GM12878 (cell line): ENCODE measurements around the gene SGIP1. TPM values are rescaled to one million over a fixed set of nuclear protein-coding genes. Genes with fewer than 3 reads are reported as not detected.

ENCODE experiments used
- ATAC-seq: fragments of 200-7000 bp; cut with Tn5 transposase; 3 replicates; pipeline ENCODE4 v1.9.1; 2020; ENCODE audit warnings: mild to moderate bottlenecking, moderate library complexity
- BruUV-seq: library from RNA; stranded (reverse); fragments of 400-500 nt; replicated peaks from 2 replicates; lab custom pipeline; 2021; lab: Mats Ljungman, UMichigan
- CTCF ChIA-PET: fragments of 300-600 bp; sonication (Branson Sonifier 250); formaldehyde crosslinking; extraction: SDS; loops from one replicate; lab custom pipeline; 2021; ENCODE audit warnings: inconsistent platforms; lab: Yijun Ruan, JAX
- POLR2A ChIA-PET: fragments of 350-600 bp; formaldehyde crosslinking; extraction: SDS; loops from one replicate; lab custom pipeline; 2021; ENCODE audit warnings: inconsistent platforms; lab: Charles Lee
- RAD21 ChIA-PET: fragments of 300-600 bp; sonication (Branson Sonifier 250); formaldehyde crosslinking; loops from one replicate; lab custom pipeline; 2023; ENCODE audit warnings: antibody characterized with exemption; ENCODE audit not compliant: unreplicated experiment; lab: Charles Lee
- SMC1A ChIA-PET: fragments of 300-600 bp; sonication (Branson Sonifier 250); formaldehyde crosslinking; loops from one replicate; lab custom pipeline; 2023; ENCODE audit not compliant: unreplicated experiment, uncharacterized antibody; lab: Charles Lee
- DNase-seq: peaks from one replicate; pipeline ENCODE4 v3.0.0-alpha.2; 2011; ENCODE audit warnings: low read depth, low spot score
- FAIRE-seq: peaks from 3 replicates; lab custom pipeline; 2011; peaks lifted over from hg19 to GRCh38; lab: Jason Lieb, UNC
- H2AFZ ChIP-seq: 2 replicates; pipeline ENCODE4 v1.6.0; 2011; ENCODE audit warnings: low read depth, low read length, control low read depth; ENCODE audit not compliant: control insufficient read depth
- H3K27ac ChIP-seq: 2 replicates; pipeline ENCODE4 v1.5.1; 2011; ENCODE audit warnings: control low read depth; ENCODE audit not compliant: control insufficient read depth, insufficient read depth
- H3K27me3 ChIP-seq, 2 experiments: replicated peaks in 1 of 2; 2 replicates each; pipeline versions ENCODE4 v1.6.0 to v1.6.1; 2011; ENCODE audit warnings: low read length in 1 of 2; ENCODE audit not compliant: control insufficient read depth in 2 of 2, insufficient read depth in 2 of 2
- H3K36me3 ChIP-seq, 2 experiments: 2 replicates each; pipeline ENCODE4 v1.5.1; 2011; ENCODE audit warnings: low read length in 1 of 2; ENCODE audit not compliant: control insufficient read depth in 2 of 2, insufficient read depth in 2 of 2
- H3K4me1 ChIP-seq: 2 replicates; pipeline ENCODE4 v1.6.1; 2011; ENCODE audit warnings: mild to moderate bottlenecking, low read length, moderate library complexity, mixed read lengths; ENCODE audit not compliant: control insufficient read depth, insufficient read depth
- H3K4me2 ChIP-seq: 2 replicates; pipeline ENCODE4 v1.6.0; 2011; ENCODE audit warnings: control low read depth; ENCODE audit not compliant: control insufficient read depth, insufficient read depth
- H3K4me3 ChIP-seq: fragments of 200-600 bp; sonication (generic); 2 replicates; pipeline ENCODE4 v1.5.1; 2016
- H3K79me2 ChIP-seq: 2 replicates; pipeline ENCODE4 v1.6.0; 2011; ENCODE audit warnings: low read length; ENCODE audit not compliant: control insufficient read depth, insufficient read depth
- H3K9ac ChIP-seq: 2 replicates; pipeline ENCODE4 v1.8.0; 2011; ENCODE audit warnings: low read length, control low read depth, mixed read lengths; ENCODE audit not compliant: control insufficient read depth, insufficient read depth
- H3K9me3 ChIP-seq: replicated peaks from 3 replicates; pipeline ENCODE4 v1.5.1; 2011; ENCODE audit warnings: mild to moderate bottlenecking, low read length; ENCODE audit not compliant: control insufficient read depth, insufficient read depth
- H4K20me1 ChIP-seq: 2 replicates; pipeline ENCODE4 v1.6.0; 2011; ENCODE audit not compliant: control insufficient read depth, insufficient read depth
- BCL11A ChIP-seq: IDR thresholded peaks from 2 replicates; pipeline ENCODE4 v1.6.1; 2011; ENCODE audit warnings: low read depth, low read length
- BCL3 ChIP-seq: IDR thresholded peaks from 2 replicates; pipeline ENCODE4 v1.6.1; 2011; ENCODE audit warnings: borderline replicate concordance, low read depth, mild to moderate bottlenecking, moderate library complexity, low read length; ENCODE audit not compliant: insufficient read depth, poor library complexity, severe bottlenecking
- BMI1 ChIP-seq: fragments of 450-650 bp; IDR thresholded peaks from 2 replicates; pipeline ENCODE4 v1.6.1; 2016; ENCODE audit warnings: mild to moderate bottlenecking, moderate library complexity, borderline replicate concordance
- DPF2 ChIP-seq: fragments of 450-650 bp; IDR thresholded peaks from 2 replicates; pipeline ENCODE4 v1.6.1; 2017; ENCODE audit warnings: mild to moderate bottlenecking
- EED ChIP-seq: sonication (generic); IDR thresholded peaks from 2 replicates; pipeline ENCODE4 v1.6.1; 2016; ENCODE audit warnings: antibody characterized with exemption, low read depth
- FOXK2 ChIP-seq: fragments of 450-650 bp; IDR thresholded peaks from 2 replicates; pipeline ENCODE4 v1.6.1; 2017; ENCODE audit warnings: mild to moderate bottlenecking, moderate library complexity
- GATAD2B ChIP-seq: fragments of 450-650 bp; conservative IDR thresholded peaks from 2 replicates; pipeline ENCODE4 v1.6.1; 2017; ENCODE audit warnings: low read depth, mild to moderate bottlenecking, moderate library complexity
- IRF5 ChIP-seq: fragments of 450-650 bp; IDR thresholded peaks from 2 replicates; pipeline ENCODE4 v1.6.1; 2017; ENCODE audit warnings: borderline replicate concordance
- NBN ChIP-seq: fragments of 450-650 bp; IDR thresholded peaks from 2 replicates; pipeline ENCODE4 v1.6.1; 2016
- NFXL1 ChIP-seq: fragments of 450-650 bp; IDR thresholded peaks from 2 replicates; pipeline ENCODE4 v1.6.1; 2017; ENCODE audit warnings: antibody characterized with exemption, mild to moderate bottlenecking, borderline replicate concordance
- POLR2A ChIP-seq: IDR thresholded peaks from 2 replicates; pipeline ENCODE4 v1.6.1; 2011; ENCODE audit warnings: low read depth, mild to moderate bottlenecking, low read length
- POU2F2 ChIP-seq: IDR thresholded peaks from 3 replicates; pipeline ENCODE4 v1.6.1; 2011; ENCODE audit warnings: low read depth, mild to moderate bottlenecking, low read length, borderline replicate concordance
- SMC3 ChIP-seq: IDR thresholded peaks from 2 replicates; pipeline ENCODE4 v1.6.1; 2011; ENCODE audit warnings: low read length, improper control_type of control experiment, borderline replicate concordance
- SREBF2 ChIP-seq: IDR thresholded peaks from 2 replicates; pipeline ENCODE4 v1.6.1; 2012; ENCODE audit warnings: mild to moderate bottlenecking, low read length
- STAT3 ChIP-seq: IDR thresholded peaks from 2 replicates; pipeline ENCODE4 v1.6.1; 2011; ENCODE audit warnings: low read depth, low read length, improper control_type of control experiment
- USF2 ChIP-seq: IDR thresholded peaks from 2 replicates; pipeline ENCODE4 v1.6.1; 2011; ENCODE audit warnings: low read depth, low read length, improper control_type of control experiment, borderline replicate concordance
- ZBTB11 ChIP-seq: fragments of 450-650 bp; formaldehyde crosslinking; IDR thresholded peaks from 2 replicates; pipeline ENCODE4 v1.5.0; 2022; ENCODE audit warnings: mild to moderate bottlenecking, missing genetic modification characterization
- ZNF217 ChIP-seq: fragments of 450-650 bp; IDR thresholded peaks from 2 replicates; pipeline ENCODE4 v1.6.1; 2017; ENCODE audit warnings: antibody characterized with exemption, mild to moderate bottlenecking
- ZNF274 ChIP-seq: IDR thresholded peaks from one replicate; pipeline ENCODE4 v1.8.0; 2011; ENCODE audit not compliant: insufficient read length, insufficient read depth
- WGBS: methylation state at CpG from one replicate; pipeline ENCODE4 v1.1.6; 2016; ENCODE audit warnings: low lambda C conversion rate; ENCODE audit not compliant: insufficient replicate concordance, insufficient coverage; ENCODE audit errors: missing lambda C conversion rate; 5-methylcytosine and 5-hydroxymethylcytosine counted together
- in situ Hi-C: fragments of 300-500 bp; cut with MboI; formaldehyde crosslinking; loops from 9 replicates; pipeline ENCODE4 v1.14.3; 2018; ENCODE audit warnings: mixed read lengths
- intact Hi-C: fragments of 100-400 bp; cut with micrococcal nuclease; formaldehyde crosslinking; loops from one replicate; pipeline ENCODE4 v1.14.2; 2022; ENCODE audit not compliant: unreplicated experiment
- polyA plus RNA-seq, 11 experiments: library from polyadenylated mRNA; depleted of rRNA in 4 of 11; unstranded in 6 of 11; stranded (reverse) in 5 of 11; fragments of >200 nt; fragmentation: Nextera tagmentation in 4 of 11; fragmentation: Illumina TruSeq in 1 of 11; extraction: Ambion mirVana in 4 of 11; extraction: Trizol in 1 of 11; gene quantifications; 1 replicate in 1 of 11; 2 replicates in 10 of 11; pipeline versions ENCODE4 v1.2.1 to v1.2.3, GENCODE V29; 2011 to 2016; ENCODE audit warnings: inconsistent platforms in 2 of 11, missing spikeins in 2 of 11, low read depth in 1 of 11
- total RNA-seq, 4 experiments: library from RNA; depleted of rRNA in 3 of 4; stranded (reverse); fragments of >200 nt in 3 of 4; fragmentation: Illumina TruSeq in 1 of 4; extraction: Trizol in 1 of 4; gene quantifications; 2 replicates each; pipeline versions ENCODE4 v1.2.1 to v1.2.3, GENCODE V29; 2013 to 2021

The SGIP1 gene
- total and polyA plus RNA-seq, 10 of the 15 experiments (the other 5 are each of a cell fraction or from before 2014, with no cell fraction given): 0.15 TPM; not detected in 9

GRCh38 chr1:66597500-66597899 lies 63.5 kb downstream of the SGIP1 start (continued):
- TF ChIP-seq ZBTB11 (CRISPR knock-in tag) (no peak), BCL3 (no peak), SREBF2 (no peak), ZNF217 (no peak), POU2F2 (no peak), BMI1 (no peak)

- ATAC-seq (no peak), FAIRE-seq (no peak), DNase-seq (no peak)
- H3K4me1 ChIP-seq: no peaks in the 10 kb centered on the region
- no peak overlapping the region for H3K4me2 ChIP-seq
- H3K79me2 ChIP-seq: no peaks in the 10 kb centered on the region
- H3K9me3 ChIP-seq: no peaks in the 10 kb centered on the region
- ChIA-PET CTCF (no interaction called here), SMC1A (no interaction called here), RAD21 (no interaction called here), POLR2A (no interaction called here)
- no peak overlapping the region for H3K9ac ChIP-seq
- H3K27ac ChIP-seq: no peak overlapping the region
- H3K27me3 ChIP-seq: no peaks in the 10 kb centered on the region; a peak in 1 of 4 replicates
- TF ChIP-seq GATAD2B: no peak
- TF ChIP-seq EED: no peak
- TF ChIP-seq STAT3: no peak
- no peak for TF ChIP-seq POLR2A
- no peak for TF ChIP-seq BCL11A
- TF ChIP-seq DPF2: no peak
- TF ChIP-seq NFXL1: no peak
- TF ChIP-seq FOXK2: no peak
- TF ChIP-seq NBN: no peak
- TF ChIP-seq USF2: no peak
- no peak for TF ChIP-seq IRF5
- TF ChIP-seq ZNF274: no peak
- TF ChIP-seq SMC3: no peak
- H4K20me1 ChIP-seq: no peaks in the 10 kb centered on the region
- in situ Hi-C loops: no loop called here
- H2AFZ ChIP-seq: no peak overlapping the region
- intact Hi-C loops: no loop called here
- no peak overlapping the region for H3K4me3 ChIP-seq
- WGBS: 32% methylated on average over 6 of the region's 6 CpGs
- BruUV-seq: no TSS peak
- H3K36me3 ChIP-seq: no peaks in the 10 kb centered on the region
Observed at GRCh38 chr1:66598670-66599069, 64.7 kb downstream of the SGIP1 start.
